ENCODE data around the gene MAFB.

GRCh38 chr20:40654876-40655275 is 34.2 kb downstream of the MAFB start:
- no peak for TF ChIP-seq ZNF274 (IDR thresholded peaks at IDR 0.05; ENCODE audit: low read depth, low read length)
- no peak for TF ChIP-seq YY1 (IDR thresholded peaks at IDR 0.05; ENCODE audit: insufficient read depth, insufficient read length)
- TF ChIP-seq SUZ12 (IDR thresholded peaks at IDR 0.05; ENCODE audit: extremely low read depth, insufficient read depth, insufficient read length) = no peak

Data from NT2/D1 (cell line).